ENCODE data around the gene CCDC39. TPM values are rescaled to one million over a fixed set of nuclear protein-coding genes. Genes with fewer than 3 reads are reported as not detected.

Gene CCDC39
- total RNA-seq, 1 donor from 2014 or later, result not detected

GRCh38 chr3:180705619-180706018, 26.3 kb upstream of the CCDC39 start:
- H3K4me1 Mint-ChIP-seq (ENCODE audit: low read depth, unreplicated experiment), result peaks cover 6% of the 10 kb centered on the region
- FAIRE-seq, result no peak
- no peak overlapping the region for H3K27ac Mint-ChIP-seq (ENCODE audit: unreplicated experiment)

GRCh38 chr3:180704532-180704931, 25.2 kb upstream of the CCDC39 start:
- Histone ChIP-seq H4K20me1 (ENCODE audit: insufficient read depth, low read length) (no peaks in the 10 kb centered on the region), H3K4me1 (ENCODE audit: insufficient read depth, low read length) (no peaks in the 10 kb centered on the region), H3K27me3 (ENCODE audit: insufficient read depth, low read length) (no peaks in the 10 kb centered on the region), H2AFZ (ENCODE audit: low read depth, low read length) (no peak overlapping the region), H3K36me3 (ENCODE audit: insufficient read depth, low read length) (no peaks in the 10 kb centered on the region), H3K79me2 (ENCODE audit: insufficient read depth, low read length) (no peaks in the 10 kb centered on the region), H3K27ac (ENCODE audit: low read depth, low read length) (no peak overlapping the region), H3K4me2 (ENCODE audit: low read length) (no peak overlapping the region), H3K4me3 (ENCODE audit: insufficient read depth, low read depth, low read length) (no peak overlapping the region), H3K9ac (ENCODE audit: low read length) (no peak overlapping the region), H3K9me3 (ENCODE audit: insufficient read depth, low read depth, low read length) (no peaks in the 10 kb centered on the region)
- Mint-ChIP-seq H3K4me1 (ENCODE audit: low read depth, unreplicated experiment) (peaks cover 6% of the 10 kb centered on the region), H3K4me3 (ENCODE audit: unreplicated experiment) (no peak overlapping the region), H3K36me3 (ENCODE audit: low read depth, unreplicated experiment) (no peaks in the 10 kb centered on the region), H3K27me3 (ENCODE audit: low read depth, unreplicated experiment) (no peaks in the 10 kb centered on the region), H3K27ac (ENCODE audit: unreplicated experiment) (no peak overlapping the region), H3K9me3 (ENCODE audit: unreplicated experiment) (peaks cover 3% of the 10 kb centered on the region)
- TF ChIP-seq CTCF (IDR thresholded peaks at IDR 0.05; ENCODE audit: insufficient read depth, low read depth, low read length) (no peak), EZH2 (IDR thresholded peaks at IDR 0.05; ENCODE audit: insufficient read depth, low read length) (no peak)
- DNase-seq (ENCODE audit: low read depth) (no peak), FAIRE-seq (no peak)

More at GRCh38 chr3:180705619-180706018, 26.3 kb upstream of the CCDC39 start:
- peaks cover 3% of the 10 kb centered on the region for H3K9me3 Mint-ChIP-seq (ENCODE audit: unreplicated experiment)
- no peak for TF ChIP-seq EZH2 (IDR thresholded peaks at IDR 0.05; ENCODE audit: insufficient read depth, low read length)
- TF ChIP-seq CTCF (IDR thresholded peaks at IDR 0.05; ENCODE audit: insufficient read depth, low read depth, low read length), result no peak
- no peak for DNase-seq (ENCODE audit: low read depth)
- H3K4me1 ChIP-seq (ENCODE audit: insufficient read depth, low read length), result no peaks in the 10 kb centered on the region
- H3K4me3 Mint-ChIP-seq (ENCODE audit: unreplicated experiment), result no peak overlapping the region
- no peak overlapping the region for H3K27ac ChIP-seq (ENCODE audit: low read depth, low read length)
- H3K36me3 ChIP-seq (ENCODE audit: insufficient read depth, low read length), result no peaks in the 10 kb centered on the region
- H3K9me3 ChIP-seq (ENCODE audit: insufficient read depth, low read depth, low read length), result no peaks in the 10 kb centered on the region
- no peak overlapping the region for H3K4me2 ChIP-seq (ENCODE audit: low read length)
- H4K20me1 ChIP-seq (ENCODE audit: insufficient read depth, low read length), result no peaks in the 10 kb centered on the region
- H3K4me3 ChIP-seq (ENCODE audit: insufficient read depth, low read depth, low read length), result no peak overlapping the region
- H3K9ac ChIP-seq (ENCODE audit: low read length), result no peak overlapping the region
- H3K36me3 Mint-ChIP-seq (ENCODE audit: low read depth, unreplicated experiment), result no peaks in the 10 kb centered on the region
- H3K79me2 ChIP-seq (ENCODE audit: insufficient read depth, low read length), result no peaks in the 10 kb centered on the region
- H3K27me3 Mint-ChIP-seq (ENCODE audit: low read depth, unreplicated experiment), result no peaks in the 10 kb centered on the region
- no peaks in the 10 kb centered on the region for H3K27me3 ChIP-seq (ENCODE audit: insufficient read depth, low read length)
- no peak overlapping the region for H2AFZ ChIP-seq (ENCODE audit: low read depth, low read length)

GRCh38 chr3:180700941-180701340, 21.7 kb upstream of the CCDC39 start:
- Histone ChIP-seq H3K9ac (ENCODE audit: low read length) (no peak overlapping the region), H3K27ac (ENCODE audit: low read depth, low read length) (no peak overlapping the region), H3K36me3 (ENCODE audit: insufficient read depth, low read length) (no peaks in the 10 kb centered on the region), H3K4me3 (ENCODE audit: insufficient read depth, low read depth, low read length) (no peak overlapping the region), H3K9me3 (ENCODE audit: insufficient read depth, low read depth, low read length) (no peaks in the 10 kb centered on the region), H3K27me3 (ENCODE audit: insufficient read depth, low read length) (no peaks in the 10 kb centered on the region), H4K20me1 (ENCODE audit: insufficient read depth, low read length) (no peaks in the 10 kb centered on the region), H2AFZ (ENCODE audit: low read depth, low read length) (no peak overlapping the region), H3K79me2 (ENCODE audit: insufficient read depth, low read length) (no peaks in the 10 kb centered on the region), H3K4me2 (ENCODE audit: low read length) (no peak overlapping the region), H3K4me1 (ENCODE audit: insufficient read depth, low read length) (no peaks in the 10 kb centered on the region)
- Mint-ChIP-seq H3K27me3 (ENCODE audit: low read depth, unreplicated experiment) (no peaks in the 10 kb centered on the region), H3K27ac (ENCODE audit: unreplicated experiment) (no peak overlapping the region), H3K9me3 (ENCODE audit: unreplicated experiment) (peaks cover 3% of the 10 kb centered on the region), H3K36me3 (ENCODE audit: low read depth, unreplicated experiment) (no peaks in the 10 kb centered on the region), H3K4me1 (ENCODE audit: low read depth, unreplicated experiment) (no peaks in the 10 kb centered on the region), H3K4me3 (ENCODE audit: unreplicated experiment) (no peak overlapping the region)
- no peak for FAIRE-seq
- DNase-seq (ENCODE audit: low read depth), result peak; percentile 7
- TF ChIP-seq EZH2 (IDR thresholded peaks at IDR 0.05; ENCODE audit: insufficient read depth, low read length) (no peak), CTCF (IDR thresholded peaks at IDR 0.05; ENCODE audit: insufficient read depth, low read depth, low read length) (no peak)

All from astrocyte (in vitro differentiated cells and primary cell).